Right renal pelvis (tissue), 4 donors: Measurements from ENCODE around the gene AGPAT2. TPM values are rescaled to one million over a fixed set of nuclear protein-coding genes. Genes with fewer than 3 reads are reported as not detected.

ENCODE experiments used
- DNase-seq, 4 donors: peaks; one replicate each; pipeline ENCODE4 v3.0.0-alpha.2; 2013; ENCODE audit warnings: low read depth in 4 of 4, low spot score in 3 of 4, missing footprints in 1 of 4
- polyA plus RNA-seq, 4 donors: library from polyadenylated mRNA; unstranded; fragments of 120-200 nt; gene quantifications; one replicate each; pipeline ENCODE4 v1.2.1, GENCODE V29; 2013; ENCODE audit not compliant: insufficient read length in 4 of 4

AGPAT2 gene
- polyA plus RNA-seq, 4 donors, result 42.2 to 61.6 (median 43.2) TPM

DNA sequence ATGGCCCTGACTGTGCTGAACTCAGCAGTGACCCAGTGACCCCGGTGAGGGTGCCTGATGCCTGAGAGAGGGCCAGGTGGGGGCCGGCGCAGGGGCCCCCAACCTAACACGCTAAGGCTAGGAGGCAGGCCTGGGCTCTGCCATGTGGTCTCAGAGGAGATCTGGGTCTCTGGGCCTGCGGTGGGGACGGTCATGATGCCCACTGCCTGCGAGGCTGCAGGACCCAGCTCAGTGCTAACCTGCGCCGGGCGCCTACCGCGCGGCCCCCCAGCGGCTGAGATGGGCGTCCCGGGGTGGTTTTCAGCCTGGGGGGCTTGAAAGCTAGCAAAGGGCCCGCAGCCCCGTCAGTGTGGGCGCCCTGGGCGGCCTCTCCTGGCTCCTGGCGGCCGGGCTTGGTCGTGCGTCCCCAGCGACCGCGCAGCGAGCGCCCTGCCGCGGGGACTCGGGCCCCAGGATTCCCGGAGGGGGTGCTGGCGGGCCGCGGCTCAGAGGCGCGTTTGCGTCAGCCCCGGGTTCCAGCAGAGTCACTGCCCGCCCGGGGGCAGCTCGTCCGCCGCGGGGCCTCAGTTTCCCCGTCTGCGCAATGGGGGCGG lies 22.1 kb downstream of the AGPAT2 start:
- DNase-seq, result no peak

- DNase-seq, result no peak
Measured at GRCh38 chr9:136664000-136664915, 23.0 kb downstream of the AGPAT2 start.

- DNase-seq, result no peak
Measured at GRCh38 chr9:136662656-136663581, 24.3 kb downstream of the AGPAT2 start, which contains the start of gene EGFL7. Gene EGFL7, plus strand, starts transcription at chr9:136662916. Its CDS starts 5,367 bp downstream, at chr9:136668283.

GRCh38 chr9:136662326-136662655 lies 25.0 kb downstream of the AGPAT2 start:
- DNase-seq, result no peak

DNA sequence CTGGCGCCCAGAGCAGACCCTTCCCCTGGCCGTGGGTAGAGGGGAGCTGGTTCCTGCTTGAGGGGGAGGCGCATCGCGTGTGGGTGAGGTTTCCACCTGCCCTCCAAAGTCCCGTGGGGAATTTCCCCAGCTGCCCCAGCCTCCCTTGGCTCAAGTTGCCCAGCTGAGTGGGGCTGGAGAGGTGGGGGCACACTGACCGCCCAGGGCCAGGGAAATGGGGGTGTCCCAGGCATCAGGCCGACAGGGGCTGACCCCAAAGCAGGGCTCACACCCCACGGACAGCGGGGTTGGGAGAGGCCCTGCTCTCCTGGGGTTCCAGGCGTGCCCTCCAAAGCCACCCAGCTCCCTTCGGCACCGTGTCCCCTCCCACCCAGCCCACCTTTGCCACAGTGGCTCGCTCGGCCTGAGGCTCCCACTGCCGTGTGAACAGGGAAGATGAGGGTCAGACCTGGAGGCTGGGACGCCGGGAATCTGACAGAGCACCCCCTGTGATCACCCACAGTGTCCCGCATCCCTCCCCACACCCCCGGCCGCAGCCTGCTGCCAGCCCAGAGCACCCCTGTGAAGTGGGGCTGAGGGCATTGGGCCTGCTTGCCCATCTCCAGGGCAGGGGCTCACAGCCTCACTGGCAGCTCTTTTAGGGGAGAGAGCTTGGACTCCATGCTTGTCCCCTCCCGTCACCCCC lies 25.5 kb downstream of the AGPAT2 start:
- no peak for DNase-seq

DNA sequence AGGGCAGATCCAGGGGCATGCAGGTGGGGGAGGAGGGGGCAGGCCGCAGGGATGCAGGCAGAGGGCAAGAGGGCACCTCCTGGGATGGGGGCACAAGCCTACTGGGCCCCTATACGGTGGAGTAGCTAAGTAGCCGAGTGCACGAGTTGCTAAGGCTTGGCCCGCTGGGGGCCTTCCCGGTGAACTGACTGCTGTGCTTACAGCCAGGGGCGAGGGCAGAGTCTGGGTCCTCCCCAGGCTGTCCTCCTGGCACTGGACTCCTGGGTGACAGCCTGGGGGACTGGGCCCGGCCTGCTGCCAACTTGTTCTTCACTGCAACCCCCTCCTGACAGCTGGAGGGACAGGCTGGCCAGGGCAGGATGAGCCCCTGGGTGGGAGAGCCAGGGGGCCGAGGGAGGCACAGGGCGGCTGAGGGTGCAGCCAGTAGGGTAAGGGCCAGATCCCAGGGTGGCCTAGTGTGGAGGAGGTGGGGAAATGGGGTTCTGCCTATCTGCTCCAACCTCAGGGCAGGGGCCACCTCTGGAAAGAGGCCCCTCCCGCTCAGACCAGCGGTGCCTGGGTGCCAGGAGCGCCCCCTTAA lies 26.2 kb downstream of the AGPAT2 start:
- no peak for DNase-seq

- no peak for DNase-seq
Measured at GRCh38 chr9:136659861-136660784, 27.1 kb downstream of the AGPAT2 start.

DNA sequence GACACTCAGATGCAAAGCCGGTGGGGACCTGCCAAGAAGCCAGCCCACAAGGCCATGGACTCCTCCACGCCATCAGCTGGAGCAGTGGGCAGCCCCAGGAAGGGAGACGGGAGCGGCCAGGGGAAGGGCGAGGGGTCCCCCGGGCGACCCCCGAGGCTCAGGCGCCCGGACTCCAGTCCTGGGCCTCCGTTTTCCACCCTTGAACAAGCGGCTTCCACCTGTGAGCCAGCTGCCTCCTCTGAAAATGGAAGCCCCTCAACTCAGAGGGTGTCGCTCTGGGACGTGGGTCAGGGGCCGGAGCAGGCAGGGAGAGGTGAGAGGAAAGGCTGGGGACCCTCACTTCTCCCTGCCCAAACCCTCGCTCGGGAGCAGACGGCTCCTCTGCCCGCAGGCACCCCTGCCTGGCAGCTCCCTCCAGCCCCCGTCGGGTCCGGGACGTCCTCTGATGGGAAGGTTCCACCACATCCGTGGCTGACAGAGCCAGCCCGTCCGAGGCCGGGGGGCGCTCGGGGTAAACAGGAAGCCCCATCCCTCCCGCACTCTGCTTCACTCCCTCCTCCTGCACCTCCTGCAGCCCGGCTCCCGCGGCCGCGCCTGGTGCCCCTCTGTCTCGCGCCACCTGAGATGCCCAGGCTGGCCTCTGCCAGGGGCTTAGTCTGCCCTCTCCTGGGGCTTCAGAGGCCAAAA lies 28.3 kb downstream of the AGPAT2 start:
- no peak for DNase-seq

DNA sequence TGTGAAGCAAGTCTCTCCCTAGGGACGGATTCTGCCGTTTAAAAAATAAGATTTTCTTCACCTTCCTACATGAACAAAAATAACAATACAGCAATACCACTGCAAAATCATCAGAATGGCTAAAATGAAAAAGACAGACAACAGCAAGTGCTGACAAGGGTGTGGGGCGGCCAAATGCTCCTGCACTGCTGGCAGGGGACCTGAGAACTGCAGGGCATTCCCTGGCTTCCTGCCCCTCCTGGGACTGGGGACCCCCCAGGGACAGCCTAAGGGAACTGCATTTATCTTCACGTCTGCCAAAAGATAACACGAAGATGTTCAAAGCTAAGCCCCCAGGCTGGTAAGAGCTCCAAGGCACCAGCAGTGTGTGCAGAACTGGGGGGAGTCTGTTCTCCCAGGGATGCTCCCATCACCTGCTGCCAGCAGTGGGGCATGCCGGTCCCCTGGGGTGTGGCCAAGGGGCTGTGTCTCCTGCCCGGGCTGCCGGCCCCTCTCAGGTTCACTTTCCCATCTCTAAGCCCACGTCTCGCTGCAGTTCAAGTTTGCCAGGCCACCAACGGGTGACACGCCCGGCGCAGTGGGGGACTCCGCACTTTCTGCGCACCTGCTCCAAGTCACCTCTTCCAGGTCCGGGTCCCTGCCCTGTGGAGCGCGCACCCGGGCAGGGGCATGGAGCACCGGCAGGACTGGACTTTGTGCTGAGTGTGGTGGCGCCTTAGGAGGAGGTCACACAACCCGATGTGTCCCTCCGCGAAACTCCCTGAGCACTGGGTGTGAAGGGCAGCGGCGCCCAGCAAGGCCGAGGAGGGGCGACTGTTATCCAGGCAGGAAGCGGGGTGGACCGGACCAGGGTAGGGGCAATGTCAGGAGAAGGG lies 29.0 kb downstream of the AGPAT2 start:
- DNase-seq, result no peak

DNA sequence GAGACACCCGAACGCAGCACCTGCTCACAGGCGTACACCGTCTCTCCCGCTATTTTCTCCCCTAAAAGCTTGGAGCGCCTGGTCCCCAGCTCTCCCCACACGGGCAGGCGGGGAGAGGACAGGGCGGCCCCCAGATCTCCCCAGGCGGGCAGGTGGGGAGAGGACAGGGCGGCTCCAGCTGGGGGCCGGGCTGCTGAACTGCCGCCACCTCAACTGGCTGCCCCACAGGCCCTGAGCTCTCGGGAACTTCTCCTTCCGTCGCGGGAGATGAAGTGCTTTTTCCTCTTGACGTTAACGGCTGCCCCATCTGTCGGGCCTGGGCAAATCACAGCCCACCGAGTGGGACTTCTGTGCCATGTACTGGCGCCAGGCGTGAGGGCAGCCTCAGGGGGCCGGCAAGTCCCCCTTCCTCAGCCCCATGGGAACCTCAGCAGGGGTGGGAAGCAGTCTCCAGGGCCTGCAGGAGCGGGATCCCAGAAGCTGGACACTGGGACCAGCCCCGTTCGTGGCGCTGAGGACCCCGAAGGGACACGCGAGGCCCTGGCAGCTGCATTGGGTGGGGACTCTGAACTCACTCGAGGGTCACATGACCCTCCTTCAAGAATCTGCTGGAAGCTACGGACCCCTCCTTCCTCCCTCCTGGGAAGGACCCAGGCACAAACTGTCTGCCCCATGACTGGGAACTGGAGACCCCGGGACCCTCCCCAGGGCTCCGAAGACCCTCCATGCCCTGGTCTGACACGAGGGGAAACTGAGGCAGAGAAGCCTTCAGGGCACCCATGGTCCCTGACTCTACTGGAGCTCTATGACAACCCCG lies 30.3 kb downstream of the AGPAT2 start:
- no peak for DNase-seq

DNA sequence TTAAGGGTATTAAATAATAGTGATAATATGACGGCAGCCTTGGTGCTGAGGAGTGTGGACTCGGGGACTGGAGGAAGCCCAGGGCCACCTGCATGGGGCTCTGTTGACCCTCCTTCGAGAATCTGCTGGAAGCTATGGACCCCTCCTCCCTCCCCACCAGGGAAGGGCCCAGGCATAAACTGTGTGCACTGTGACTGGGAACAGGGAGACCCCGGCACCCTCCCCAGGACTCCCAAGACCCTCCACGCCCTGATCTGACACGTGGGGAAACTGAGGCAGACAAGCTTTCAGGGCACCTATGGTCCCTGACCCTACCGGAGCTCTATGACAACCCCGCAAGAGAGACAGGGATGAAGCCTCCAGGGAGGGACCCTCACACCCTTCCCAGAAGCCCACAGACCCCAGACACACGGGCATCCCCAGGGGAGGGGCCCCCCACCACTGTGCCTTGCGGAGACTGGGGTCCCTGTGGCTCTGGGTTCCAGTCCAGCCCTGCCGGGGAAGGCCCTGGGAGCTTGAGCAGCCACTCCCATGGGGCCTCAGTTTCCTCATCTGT lies 31.0 kb downstream of the AGPAT2 start:
- DNase-seq, result no peak

GRCh38 chr9:136655536-136656182 lies 31.6 kb downstream of the AGPAT2 start:
- no peak for DNase-seq

- DNase-seq, result no peak
Measured at GRCh38 chr9:136654820-136655535, 32.3 kb downstream of the AGPAT2 start.

DNA sequence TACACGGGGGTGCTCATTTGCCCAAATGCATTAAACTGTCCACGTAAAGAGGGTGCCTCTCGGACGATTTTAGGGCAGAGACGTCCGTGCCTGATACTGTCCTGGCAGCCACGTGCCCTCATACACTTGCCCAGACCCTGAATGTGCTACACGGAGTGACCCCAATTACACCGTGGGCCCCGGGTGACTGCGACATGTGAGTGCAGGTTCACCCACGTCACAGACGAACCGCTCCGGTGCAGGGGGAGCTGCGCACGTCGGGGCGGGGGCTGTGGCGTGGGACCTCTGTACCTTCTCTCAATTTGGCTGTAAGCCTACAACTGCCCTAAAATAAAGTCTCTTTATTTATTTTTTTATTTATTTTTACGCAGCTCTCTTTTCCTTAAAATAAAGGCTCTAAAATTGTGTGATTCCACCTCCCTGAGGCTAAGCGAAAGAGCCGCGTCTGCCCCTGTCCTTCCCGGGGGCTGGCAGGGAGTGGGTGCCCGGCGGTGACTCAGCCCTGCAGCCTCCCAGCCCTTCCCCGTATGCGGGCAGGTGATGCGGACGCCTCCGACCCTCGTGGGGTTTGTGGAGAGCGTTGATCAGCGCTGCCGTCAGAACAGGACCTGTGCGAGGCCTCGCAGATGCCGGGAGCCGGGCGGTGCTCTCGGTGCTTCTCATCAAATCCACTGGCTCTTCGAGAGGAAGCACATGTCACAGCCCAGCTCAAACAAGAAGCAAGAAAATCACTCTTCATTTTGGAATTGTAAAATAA lies 33.8 kb downstream of the AGPAT2 start:
- no peak for DNase-seq
